NOMO-1 (cell line): ENCODE results near the gene NMNAT2.
"Not testable (repeated sequence)": the region's sequence is repeated elsewhere in the genome, so short reads cannot be mapped to it uniquely, and the experiment has no call there.

Experiments used
- DNase-seq, 2 experiments: peaks; one replicate each; lab custom pipeline; 2025; ENCODE audit not compliant: unreplicated experiment in 2 of 2; lab: John Stamatoyannopoulos, UW

Gene NMNAT2

DNA sequence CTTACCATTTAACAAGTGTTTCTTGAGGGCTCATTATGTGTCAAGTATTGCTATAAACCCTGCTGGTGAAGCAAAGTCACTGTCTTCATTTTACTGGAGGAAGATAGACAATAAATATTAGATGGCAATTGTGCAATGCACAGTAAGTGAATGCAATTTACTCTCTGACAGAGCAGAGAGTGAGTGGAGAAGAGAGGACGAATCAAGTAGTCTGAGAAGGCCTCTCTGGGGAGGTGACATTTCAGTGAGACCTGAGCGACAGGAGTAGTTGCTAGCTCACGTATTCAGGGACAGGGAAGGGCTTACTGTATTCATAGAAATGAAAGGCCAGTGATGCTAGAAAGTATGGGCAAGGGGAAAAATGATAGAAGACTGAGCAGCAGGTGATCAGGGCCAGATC, 1.2 kb upstream of the NMNAT2 start:
- no peak for DNase-seq

DNA sequence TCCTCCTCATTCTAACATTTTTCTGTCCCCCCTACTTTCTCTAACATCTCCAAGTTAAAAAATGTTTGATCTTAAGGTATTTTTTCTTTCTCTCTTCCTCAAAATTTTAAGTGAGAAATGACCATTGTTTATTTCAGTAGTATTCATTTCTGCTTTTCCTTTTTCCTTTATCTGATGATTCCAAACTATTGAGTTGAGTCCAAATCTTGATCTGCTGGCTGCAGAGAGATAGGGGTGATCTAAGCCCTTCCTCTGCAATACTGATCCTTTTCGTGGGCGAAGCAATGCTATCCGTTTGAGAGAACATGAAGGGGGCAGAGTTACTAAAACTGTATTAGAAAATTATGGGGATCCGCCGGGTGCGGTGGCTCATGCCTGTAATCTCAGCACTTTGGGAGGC, 516 bp upstream of the NMNAT2 start:
- no peak for DNase-seq

DNA sequence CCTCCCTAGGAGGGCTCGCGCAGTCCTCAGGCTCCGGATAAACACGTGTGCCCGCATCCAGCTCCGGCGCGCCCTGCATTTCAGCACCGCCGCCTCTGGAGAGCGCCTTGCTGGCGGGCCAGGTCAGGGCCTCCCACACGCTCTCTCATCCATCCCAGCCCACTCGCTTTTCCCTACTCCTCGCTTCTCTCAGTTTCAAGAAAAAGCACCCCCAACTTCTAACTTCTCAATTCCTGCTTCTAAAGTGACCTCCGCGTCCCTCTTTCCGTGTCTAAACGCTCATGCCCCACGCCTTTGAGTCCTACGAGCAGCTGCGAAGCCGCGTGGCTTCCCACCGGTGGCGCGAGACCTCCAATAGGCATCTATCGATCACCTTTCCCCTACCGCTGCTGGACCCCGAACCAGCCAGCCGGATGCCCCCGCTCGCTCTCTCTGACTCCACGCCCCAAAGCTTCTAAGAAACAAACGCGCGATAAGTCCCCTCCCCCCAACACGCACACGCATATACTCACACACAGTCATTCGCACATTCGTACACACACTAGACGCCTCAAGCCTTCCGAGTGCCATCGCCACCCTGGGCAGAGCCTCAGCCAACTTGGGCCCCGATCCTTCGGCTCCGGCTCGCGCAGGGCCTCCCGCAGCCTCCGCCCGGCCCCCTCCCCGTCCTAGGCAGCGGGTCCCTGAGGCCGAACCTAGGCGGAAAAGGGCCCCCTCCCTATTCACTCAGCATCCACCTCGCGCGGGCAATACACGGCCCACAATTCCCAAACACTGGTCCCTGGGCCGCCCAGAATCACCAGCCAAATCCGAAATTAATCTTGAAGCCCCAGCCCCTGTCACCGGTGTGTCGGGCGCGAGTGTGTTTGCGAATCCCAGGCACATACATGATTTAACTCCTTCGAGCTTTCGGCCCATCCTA, 1.1 kb downstream of the NMNAT2 start:
- no peak for DNase-seq

DNA sequence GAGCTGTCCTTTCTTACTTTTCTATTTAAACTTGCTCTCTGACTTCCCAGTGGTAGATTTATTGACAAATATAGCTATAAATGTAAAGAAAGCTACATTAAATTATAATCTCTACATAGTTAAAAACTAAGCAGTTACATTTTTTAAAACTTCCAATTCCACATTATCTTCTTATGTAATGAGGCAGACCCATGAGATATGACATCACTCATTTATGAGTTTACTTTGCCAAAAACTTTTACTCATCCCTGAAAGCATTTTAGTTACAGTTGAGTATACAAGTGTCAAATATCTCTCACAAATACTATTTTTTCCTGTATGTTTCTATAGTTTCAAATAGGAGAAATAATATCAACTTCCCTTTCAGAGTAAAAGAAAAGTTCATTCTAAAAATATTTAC, 3.8 kb downstream of the NMNAT2 start:
- no peak for DNase-seq

DNA sequence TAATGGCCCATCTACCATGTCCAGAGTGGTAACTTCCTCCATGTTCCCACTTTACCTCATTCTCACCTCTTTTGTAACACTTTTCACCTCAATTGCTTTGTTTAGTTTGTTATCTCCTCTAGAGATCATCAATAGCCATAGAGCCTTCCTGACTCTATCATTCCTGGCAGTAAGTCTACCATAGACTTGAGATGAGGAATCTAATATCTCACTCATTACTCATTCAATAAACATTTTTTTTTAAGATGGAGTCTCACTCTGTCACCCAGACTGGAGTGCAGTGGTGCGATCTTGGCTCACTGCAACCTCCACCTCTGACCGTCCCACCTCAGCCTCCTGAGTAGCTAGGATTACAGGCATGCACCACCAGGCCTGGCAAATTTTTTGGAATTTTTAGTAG, 7.1 kb downstream of the NMNAT2 start:
- no peak for DNase-seq

DNA sequence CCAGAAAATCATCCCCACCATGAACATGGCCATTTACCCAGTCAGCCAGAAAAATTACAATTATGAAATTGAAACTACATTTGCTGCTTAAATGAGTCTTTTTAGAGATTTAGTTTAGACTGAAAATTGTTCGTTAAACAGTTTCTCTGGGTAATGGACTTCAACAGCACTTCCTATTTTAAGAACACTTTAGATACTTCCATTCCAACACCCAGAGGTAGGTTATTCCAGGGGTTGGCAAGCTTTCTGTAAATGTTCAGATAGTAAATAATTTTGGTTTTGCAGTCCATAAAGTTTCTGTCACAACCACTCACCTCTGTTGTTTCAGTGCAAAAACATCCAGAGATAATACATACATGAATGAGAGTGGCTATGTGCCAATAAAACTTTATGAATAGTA, 10.2 kb downstream of the NMNAT2 start:
- no peak for DNase-seq

DNA sequence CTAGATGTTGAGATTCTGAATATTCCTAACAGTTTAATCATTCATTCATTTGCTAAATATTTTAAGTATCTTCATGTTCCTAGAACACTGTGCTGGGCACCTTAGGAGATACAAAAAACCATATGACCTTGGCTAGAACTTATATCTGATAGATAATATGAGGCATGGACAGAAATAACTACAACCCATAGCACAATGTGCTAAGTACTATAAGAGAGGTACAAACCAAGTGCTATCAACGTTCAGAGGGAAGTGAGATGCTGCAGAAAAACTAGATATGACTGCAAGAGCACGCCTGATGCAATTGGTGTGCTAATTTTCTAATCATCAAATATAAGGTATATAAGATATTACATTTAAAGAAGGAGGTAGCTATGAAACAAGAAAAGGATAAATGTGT, 10.7 kb downstream of the NMNAT2 start:
- no peak for DNase-seq

DNA sequence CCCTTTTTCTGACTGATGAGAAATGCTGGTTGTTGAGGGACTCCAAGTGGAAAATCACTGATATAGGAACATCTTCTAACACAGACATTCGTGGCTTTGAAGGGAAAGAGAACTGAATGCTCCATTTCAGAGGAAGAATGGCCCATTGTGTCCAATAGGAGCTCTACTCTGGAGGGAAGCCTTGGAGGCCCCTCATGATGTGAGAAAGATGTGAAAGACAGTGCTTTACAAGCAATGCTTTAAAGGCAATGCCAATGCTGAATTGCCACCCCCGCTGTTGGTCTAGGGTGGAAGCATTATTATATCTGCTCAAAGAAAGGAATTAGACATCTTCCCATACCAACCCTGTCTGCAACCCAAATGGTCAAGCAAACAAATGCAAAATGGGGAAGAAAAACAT, 13.7 kb downstream of the NMNAT2 start:
- no peak for DNase-seq

DNA sequence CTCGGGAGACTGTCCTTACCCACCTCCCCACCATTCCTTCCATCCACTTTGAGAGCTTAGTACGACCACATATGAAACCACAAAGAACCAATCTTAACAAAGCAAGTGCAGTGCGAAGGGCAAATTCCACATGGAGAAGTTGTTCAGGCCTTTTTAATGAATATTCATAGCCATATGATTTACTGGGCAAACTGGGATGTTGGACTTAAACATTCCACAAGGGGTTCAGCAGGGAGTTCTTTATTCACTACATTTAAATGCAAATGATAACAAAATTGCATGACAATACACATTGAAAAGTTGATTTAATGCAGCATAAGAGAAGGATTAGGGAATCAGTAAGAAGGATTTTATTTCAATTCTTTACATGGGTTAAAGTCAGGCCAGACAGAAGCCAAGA, 14.7 kb downstream of the NMNAT2 start:
- no peak for DNase-seq

DNA sequence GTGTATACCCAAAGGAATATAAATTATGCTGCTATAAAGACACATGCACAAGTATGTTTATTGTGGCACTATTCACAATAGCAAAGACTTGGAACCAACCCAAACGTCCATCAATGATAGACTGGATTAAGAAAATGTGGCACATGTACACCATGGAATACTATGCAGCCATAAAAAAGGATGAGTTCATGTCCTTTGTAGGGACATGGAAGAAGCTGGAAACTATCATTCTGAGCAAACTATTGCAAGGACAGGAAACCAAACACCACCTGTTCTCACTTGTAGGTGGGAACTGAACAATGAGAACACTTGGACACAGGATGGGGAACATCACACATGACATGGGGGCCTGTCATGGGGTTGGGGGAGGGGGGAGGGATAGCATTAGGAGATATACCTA, 16.6 kb downstream of the NMNAT2 start:
- not testable (repeated sequence) for DNase-seq

DNA sequence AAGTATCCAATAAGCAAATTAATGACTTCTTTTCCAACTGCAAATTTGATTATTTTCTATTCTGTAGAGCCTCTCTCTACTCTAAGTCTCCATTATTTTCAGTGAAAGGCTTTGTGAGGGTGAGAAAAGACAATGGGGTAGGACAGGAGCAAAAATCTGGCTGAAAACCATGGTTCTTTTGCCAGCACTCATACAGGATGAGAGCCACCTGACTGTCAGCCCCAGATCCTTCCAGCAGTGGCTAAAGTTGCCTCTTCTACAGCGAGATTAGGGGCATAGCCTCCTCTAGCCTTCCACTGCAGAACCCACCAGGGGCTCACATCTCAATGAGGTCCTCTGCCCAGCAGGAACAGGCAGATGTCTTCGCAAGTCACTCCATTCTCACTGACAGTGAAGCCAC, 23.7 kb downstream of the NMNAT2 start:
- DNase-seq: no peak

DNA sequence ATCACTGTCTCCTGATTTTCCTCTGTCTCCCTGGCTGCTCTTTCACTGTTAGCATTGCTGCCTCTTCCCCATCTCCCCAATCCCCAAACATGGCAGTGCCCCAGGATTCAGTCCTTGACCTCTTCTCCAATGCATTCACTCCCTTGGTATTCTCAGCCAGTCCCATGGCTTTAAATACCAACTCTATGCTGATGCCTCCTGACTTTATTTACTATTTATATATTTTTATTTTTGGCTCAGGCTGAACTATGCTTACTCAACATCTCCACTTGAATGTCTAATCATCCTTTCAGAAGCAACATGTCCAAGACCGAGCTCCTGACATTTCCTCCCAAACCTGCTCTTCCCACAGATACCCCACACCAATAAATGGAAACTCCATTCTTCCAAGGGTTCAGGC, 26.3 kb downstream of the NMNAT2 start:
- DNase-seq: no peak

DNA sequence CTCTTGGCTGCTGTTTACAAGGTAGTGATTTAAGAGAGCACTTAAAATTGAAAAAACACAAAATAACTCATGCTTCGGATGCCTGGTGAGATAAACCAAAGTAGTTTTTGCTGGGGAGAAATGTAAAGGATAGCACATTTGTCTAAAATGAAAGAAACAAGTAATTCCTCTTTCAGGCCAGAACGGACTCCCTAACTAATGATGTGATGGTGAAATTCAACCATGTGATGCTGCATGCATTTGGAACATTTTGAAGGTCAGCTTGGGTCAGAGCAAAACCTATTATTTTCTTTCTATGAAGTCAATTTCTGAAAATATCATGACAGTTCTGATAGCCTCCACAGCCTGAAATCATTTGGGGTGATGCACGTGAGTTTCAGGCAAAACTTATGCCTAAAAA, 27.6 kb downstream of the NMNAT2 start:
- no peak for DNase-seq

DNA sequence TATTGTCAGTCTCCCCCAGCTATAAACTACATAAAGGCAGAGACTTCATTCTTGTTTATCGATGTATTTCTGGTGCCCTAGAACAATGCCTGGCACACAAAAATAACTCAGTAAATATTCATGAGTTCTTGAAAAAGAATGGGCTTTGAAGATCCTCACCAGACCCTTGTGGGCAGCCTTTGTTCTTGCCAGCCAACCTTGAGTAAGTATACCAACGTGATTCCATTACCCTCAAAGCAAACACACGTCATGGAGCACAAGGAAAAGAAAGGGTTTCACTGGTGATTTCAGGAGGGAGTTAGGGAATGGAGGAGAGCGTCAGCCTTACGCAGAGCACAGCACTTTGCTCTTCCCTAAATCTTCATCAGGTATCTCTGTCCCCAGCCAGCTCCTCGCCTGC, 29.4 kb downstream of the NMNAT2 start:
- no peak for DNase-seq

DNA sequence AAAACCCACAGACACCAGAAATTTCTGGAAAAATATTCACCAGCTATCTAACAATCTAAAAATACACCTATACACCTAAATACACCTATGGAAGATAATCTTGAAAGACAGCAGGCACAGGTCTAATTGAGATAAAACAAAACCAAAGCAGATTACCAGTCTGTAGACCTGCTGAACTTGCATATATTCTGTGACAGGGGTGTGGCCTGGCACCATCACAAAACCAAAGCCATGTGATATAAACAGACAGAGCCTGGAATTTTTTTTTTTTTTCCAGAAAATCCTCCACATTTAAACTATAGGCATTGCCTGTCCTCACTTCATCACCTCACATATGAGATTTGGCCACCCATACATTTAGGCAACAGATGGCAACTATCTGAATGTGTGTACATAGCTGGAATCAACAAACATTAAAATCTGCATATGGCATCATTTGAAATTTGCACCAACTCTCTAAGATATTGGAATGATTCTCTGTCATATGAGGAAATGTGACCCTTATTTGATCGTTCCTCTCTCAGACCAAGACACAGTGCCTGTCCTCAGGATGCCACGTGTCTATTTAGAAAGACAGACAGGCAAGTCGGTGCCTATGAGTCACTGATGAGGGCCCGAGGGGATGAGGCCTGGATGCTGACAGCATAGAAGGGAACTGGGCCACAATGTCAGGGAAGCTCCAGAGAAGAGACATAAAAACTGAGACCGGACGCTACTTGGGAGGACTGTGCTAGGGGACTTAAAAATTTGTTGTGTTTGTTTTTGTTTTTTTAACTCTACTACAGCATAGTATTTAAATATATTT, 32.6 kb downstream of the NMNAT2 start:
- DNase-seq: no peak

DNA sequence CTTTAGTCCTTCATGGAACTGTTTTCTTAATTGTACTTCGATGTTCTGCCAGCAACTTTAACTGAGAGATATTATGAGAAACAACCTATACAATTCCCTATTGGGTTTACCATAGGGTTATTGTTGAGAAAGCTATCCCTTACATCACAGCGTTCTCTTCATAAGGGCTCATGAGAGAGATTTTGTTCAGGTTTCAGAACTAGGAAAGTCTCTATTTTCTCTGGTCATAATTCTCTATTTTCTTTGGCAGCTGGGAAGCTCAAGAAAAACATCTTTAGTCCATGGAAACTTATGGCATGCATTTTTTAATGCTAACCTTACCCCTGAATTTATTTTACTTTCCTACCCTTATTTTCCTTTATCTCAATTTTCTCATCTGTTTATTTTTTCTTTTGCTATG, 38.2 kb downstream of the NMNAT2 start:
- DNase-seq: no peak

DNA sequence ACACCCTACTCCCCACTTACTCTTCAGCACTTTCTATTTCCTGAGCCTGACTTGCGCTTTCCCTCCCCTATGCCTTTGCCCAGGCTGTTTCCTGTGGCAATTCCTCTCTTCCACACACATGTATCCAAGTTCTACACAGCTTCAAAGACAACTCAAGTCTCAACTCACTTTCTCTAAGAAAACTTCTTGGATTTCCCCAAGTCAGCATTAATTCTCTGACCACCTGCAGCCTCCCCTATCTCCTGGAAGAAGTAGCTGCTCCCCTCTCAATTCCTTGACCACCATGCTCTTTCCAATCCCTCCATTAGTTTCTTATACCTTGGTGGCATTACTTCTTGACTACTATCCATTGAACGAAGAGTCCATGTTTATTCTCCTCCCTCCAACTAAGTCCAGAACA, 42.8 kb downstream of the NMNAT2 start:
- no peak for DNase-seq

DNA sequence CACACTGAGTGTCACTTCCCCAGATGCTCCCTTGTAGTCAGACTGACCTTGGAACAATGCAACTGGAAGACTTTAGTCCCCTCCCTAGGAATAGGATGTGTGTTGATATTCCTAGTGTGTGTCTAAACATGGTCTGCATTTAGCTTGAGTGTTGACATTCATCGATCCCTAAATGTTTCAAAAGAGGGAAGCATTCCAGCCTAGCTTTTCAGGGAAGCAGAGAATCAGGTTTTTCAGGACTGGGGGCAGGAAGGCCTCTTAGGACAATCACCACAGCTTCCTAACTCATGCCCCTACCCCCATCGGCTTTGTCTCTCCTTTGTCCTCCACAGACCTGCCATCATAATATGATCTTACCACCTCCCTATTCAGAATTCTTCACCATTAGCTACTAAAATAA, 43.4 kb downstream of the NMNAT2 start:
- DNase-seq: no peak

DNA sequence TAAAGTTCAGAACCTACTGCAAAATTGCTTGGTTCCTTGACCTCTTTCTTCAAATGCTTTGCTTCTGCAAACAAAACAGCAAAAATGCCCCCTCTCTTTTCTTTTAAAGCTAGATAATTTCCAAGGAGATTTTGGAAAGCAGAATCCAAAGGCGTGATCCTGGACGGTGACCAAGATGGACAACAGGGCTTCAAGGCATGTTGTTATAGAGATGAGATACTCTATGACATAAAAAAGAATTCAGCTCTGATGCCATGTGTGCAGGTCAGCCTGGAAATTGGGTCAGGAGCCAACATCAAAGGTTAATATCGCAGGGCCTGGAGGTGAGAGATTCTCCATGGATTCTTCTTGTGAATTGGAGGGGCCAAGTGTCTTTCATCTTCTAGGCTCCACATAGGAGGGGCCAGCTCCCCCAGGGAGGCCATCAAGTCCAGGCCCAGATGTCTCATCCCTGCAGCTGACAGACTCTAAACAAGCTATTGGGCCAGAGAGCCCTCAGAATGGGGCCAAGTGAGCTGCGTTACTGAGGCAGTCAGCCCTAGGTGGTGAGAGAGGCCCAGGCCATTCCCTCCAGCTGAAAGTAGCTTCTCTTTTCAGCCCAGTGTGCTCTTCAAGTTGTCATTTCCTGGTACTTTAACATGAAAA, 45.5 kb downstream of the NMNAT2 start:
- no peak for DNase-seq

DNA sequence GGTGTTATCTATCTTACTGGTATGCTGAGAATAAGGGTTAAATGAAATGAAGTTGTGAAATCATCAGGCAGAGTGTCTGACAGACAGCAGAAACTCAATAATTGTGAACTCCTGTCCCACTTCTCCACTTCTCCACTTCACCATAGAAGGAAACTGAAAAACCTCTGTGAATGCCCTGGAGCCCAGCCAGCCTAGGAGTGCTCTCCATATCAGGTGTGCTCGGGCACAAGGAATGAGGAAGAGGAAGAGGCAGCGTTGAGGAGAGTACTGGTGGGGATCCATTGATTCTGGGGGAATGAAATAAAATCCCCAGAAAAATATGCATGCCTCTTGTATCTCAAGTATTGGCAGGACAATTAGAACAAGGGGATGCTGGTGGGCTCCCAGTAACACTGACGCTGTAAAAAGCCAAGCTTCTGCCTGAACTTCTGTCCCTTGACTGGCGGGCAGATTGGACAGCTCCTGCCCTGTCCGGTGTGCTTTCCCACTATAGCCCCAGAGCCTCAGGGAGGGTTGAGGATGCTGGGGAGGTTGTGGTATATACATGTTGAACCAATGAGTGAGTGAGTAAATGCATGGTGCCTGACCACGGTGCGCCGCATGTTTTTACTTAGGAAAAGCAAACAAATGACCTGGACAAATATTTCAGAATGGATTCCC, 47.7 kb downstream of the NMNAT2 start:
- DNase-seq: no peak
